H54 (cell line): ENCODE results near the gene C2orf49.
A peak's percentile ranks its signal among the peaks of the same experiment; 100 is the strongest.

Experiments used
- DNase-seq: peaks from one replicate; pipeline ENCODE4 v3.0.0; 2011; ENCODE audit warnings: low spot score, mixed read lengths; ENCODE audit not compliant: insufficient read length
- FAIRE-seq: peaks from 3 replicates; lab custom pipeline; 2011; peaks lifted over from hg19 to GRCh38; lab: Jason Lieb, UNC
- POLR2A ChIP-seq: IDR thresholded peaks from 2 replicates; pipeline ENCODE4 v1.6.1; 2011; ENCODE audit warnings: low read depth, mild to moderate bottlenecking, low read length

Gene C2orf49

DNA sequence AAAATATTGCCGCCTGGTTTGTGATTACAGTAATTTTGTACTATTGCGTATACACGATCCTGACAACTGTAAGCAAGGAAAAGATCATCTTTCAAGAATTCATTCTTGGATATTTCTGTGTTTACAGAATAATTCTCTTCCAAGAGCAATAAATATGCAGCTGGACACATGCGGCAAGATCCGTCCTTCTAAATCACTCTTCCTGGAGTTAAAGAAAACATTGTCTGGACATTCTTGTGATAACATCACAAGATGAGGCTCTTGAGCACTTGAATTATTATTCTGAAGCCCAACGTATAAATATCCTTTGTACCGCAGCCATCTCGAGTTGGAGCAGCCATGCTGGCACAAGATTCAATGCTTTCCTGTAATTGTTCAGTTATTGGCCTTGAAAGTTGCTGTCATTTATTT lies 51.6 kb downstream of the C2orf49 start:
- no peak for TF ChIP-seq POLR2A
- DNase-seq: no peak
- peak; percentile 45 for FAIRE-seq

DNA sequence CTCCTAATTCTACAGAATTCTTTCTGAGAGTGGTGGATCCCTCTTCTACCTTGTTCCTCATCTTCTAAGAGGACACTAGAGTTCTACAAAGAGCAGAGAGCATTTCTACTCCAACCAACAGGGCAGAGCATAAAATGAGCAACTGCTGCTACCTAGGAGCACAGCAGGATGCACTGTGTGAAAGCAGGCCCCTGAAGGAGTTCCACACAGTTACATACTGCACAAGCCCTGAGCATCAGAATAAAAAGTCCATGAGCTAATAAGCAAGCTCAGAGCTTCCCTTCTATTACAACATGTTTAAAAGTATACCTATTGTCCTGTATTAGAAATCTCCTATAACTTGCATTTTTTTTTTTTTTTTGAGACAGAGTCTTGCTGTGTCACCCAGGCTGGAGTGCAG lies 53.1 kb downstream of the C2orf49 start:
- no peak for DNase-seq
- no peak for FAIRE-seq

DNA sequence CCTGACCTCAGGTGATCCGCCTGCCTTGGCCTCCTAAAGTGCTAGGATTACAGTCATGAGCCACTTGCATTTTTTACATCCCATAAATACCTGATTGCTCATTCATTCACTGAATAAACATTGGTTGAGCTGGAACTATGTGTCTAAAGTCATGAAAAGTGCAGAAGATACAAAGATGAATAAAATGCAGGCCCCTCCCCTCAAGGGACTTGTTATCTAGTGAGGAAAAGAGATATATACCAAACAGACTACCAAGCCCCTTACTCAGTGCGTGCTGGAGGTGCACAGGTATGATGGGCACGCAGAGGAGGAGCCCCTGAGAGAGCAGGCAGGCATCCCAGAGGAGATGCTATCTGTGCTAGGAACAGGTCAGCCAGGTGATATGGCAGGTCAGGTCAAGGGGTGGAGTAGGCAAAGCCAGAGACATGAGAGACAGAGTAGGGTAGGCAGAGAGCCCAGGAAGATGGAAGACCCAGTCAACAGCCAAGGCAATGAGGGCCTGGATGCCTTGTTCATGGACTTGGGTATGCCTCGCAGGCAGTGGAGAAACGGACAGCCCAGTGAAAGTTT lies 53.8 kb downstream of the C2orf49 start:
- DNase-seq (no peak), FAIRE-seq (no peak)
- no peak for TF ChIP-seq POLR2A

More for the DNA sequence above, 53.1 kb downstream of the C2orf49 start:
- TF ChIP-seq POLR2A: no peak

DNA sequence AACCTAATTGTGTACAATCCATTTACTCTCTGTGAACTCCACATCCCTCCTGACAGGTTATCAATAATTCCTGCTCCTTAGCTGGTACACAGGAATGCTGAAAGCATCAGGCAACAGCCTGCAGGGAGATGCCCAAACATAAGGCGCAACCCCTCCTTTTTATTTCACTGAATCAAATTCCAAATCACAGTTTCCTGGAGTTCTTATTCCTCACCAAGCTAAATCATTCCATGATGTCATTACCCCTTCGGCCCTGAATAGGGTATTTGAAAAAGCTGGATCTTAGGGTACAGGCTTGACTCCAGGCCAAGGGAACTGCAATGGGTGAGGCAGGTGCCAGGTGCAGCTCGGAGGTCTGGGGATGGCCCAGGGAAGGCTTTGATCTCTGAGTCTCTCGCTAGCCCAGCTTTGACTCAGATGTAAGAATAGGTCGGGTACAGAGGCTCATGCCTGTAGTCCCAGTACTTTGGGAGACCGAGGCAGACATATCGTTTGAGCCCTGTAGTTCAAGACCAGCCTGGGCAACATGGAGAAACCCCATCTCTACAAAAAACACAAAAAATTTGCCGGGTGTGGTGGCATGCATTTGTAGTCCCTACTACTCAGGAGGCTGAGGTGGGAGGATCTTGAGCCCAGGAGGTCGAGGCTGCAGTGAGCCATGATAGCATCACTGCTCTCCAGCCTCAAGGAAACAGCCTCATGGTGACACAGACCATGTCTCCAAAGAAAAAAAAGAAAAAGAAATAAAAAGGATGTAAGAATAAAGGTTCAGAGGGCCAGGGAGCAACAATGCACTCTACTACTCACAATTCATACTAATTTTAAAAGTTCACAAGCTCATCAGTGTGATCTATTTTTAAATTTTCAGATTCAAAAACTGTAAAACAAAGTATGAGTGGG lies 54.7 kb downstream of the C2orf49 start:
- no peak for DNase-seq
- no peak for TF ChIP-seq POLR2A
- no peak for FAIRE-seq

DNA sequence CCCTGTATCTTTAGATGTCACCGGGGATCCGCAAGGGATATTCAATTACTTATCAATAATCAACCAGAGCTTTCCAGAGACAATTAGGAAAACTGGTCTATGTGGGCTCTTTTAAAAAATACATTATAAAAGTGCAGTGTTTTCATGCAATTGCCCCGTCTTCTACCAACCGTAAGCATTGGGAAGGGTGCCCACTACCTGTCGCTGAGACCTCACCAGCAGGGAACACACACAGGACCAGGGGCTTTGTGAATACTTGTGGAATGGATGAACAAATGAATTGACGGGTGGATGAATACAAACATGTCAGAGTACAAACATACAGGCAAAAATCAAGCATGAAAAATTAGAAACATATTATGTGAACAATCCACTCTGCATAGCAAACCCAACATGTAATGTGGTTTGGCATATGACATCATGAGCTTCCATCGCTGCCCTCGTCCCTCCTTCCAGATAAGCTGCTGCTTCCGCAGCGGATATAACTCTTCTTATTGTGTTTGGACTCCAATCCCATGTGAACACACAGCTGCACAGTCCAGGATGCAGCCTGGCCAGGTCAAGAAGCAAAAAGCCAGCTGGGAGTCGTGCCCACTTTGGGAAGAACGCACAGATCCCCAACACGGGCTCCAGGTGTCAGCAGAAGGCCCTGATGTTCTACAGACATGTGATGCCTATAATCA lies 56.2 kb downstream of the C2orf49 start:
- FAIRE-seq (no peak), DNase-seq (no peak)
- no peak for TF ChIP-seq POLR2A

DNA sequence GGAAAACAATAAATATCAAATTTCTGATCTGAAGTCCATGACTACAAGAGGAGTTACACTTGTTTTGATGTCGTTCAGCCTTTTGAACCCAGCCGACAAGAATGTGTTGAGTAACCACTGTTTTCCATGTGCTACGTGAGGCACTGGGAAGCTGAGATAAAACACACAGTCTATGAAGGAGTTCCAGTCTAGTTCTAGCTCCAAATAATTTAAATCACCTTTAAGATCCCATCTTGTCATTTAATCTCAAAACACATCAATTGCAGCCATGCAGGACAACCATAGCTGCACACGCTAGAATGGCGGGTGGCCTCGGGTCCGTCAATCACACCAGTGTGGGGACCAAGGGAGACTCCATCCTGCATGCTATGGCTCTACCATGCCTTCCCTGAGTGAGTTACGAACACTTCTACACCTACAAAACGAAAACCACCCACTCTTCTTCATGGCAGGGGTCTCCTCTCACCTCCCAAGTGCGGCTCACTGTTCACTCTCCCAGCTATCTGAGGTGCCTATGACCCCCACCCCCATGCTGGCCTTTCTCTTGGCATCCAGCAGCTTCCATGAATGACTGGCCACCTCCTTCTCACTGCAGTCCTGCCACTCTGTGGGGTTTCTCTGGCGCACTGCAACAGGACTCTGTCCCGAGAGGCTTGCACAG lies 57.7 kb downstream of the C2orf49 start:
- TF ChIP-seq POLR2A: no peak
- FAIRE-seq: no peak
- no peak for DNase-seq

DNA sequence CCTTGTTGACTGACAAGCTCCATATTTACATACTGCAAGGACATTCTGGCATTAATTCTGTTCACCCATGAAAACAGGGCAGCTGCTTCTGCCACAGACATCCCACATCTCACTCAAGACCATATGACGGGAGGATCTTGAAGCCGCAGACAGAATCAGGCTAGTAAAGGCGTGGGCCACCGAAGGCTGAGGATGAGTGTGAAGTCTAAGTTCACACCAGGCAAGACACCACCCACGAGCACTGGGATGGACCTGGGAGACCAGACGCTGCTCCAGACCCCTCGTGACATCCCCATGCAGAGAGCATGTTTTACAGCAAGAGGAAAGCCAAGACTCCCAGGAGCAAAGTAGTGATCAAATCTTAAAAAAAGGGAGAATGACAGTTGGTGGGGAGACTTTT lies 58.4 kb downstream of the C2orf49 start:
- no peak for DNase-seq
- FAIRE-seq: no peak
- no peak for TF ChIP-seq POLR2A

DNA sequence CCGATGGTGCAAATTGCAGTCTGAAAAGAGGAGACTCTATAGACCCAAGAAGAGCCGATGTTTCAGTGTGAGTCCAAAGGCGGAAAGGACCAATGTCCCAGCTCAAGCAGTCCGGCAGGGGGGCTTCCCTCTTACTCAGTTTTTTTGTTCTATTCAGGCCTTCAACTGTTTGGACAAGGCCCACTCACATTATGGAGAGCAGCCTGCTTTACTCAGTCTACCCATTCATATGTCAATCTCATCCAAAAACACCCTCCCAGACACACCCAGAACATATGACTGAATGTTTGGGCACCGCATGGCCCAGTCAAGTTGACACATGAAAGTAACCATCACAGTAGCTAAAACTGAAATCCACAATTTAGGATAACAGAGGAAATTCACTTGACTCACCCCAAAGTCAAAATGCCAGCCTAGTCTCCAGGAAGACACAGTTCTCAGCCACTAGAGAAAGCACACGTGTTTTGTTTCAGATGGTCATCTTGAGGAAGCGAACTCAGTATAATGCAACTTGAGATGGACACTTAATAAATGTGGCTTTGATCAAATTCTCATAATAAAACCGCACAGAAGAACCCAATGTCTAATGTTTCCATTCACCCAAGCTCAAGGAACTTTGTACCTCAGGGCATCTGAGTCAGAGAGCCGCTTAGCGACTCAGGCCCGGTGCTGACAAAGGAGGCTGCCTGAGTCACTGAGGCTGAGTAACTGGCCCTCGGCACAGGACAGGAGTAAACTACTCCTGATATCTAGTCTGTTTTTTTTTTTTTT lies 59.1 kb downstream of the C2orf49 start:
- no peak for TF ChIP-seq POLR2A
- FAIRE-seq (peak; percentile 75), DNase-seq (peak; percentile 73)

DNA sequence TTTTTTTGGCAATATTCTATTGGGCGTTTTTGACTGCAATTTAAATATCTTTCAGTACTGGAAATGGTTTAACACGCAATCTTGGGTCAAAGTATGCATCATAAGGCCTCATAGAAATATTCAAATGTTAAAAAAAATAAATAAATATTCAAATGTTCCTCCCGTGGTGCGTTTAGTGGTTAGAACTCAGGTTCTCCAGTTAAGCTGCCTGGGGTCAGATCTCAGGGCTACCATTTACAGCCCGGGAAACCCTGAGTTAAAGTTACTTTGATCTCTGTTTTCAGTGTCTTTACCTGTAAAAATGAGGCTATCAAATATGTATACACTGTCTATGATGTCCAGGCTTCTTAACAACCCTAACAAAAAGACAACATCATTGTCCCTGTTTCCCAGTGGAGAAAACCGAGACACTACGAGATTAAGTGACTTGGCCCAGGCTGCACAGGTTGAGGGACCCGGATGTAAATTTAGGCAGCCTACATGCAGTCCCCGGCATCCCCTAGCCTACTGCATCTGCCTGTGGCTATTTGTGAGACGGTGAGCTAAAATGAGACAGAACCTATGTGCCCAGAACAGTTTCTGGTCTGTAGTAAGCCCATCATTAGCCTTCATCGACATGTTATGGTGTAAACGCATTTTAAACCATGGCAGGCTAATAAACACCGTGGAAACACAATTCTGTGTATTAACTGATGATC lies 59.8 kb downstream of the C2orf49 start:
- no peak for DNase-seq
- TF ChIP-seq POLR2A: no peak
- no peak for FAIRE-seq

DNA sequence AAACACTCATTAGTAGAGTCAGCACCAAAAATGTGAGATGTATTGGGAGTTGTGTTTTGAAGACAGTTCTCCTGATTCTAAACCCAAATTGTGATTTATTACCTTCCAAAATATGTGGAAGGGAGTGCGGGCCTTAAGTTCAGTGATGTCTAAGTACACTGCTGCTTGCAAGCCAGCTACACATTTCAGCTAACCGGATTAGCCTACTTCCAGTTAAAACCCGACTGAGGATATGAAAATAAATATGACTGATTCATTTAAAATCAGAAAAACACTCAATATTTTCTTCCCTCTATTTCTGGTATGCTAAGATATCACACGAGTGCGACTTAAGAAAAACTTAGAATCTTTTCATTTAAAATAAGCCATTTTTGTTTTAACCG lies 60.6 kb downstream of the C2orf49 start:
- FAIRE-seq (no peak), DNase-seq (no peak)
- no peak for TF ChIP-seq POLR2A

DNA sequence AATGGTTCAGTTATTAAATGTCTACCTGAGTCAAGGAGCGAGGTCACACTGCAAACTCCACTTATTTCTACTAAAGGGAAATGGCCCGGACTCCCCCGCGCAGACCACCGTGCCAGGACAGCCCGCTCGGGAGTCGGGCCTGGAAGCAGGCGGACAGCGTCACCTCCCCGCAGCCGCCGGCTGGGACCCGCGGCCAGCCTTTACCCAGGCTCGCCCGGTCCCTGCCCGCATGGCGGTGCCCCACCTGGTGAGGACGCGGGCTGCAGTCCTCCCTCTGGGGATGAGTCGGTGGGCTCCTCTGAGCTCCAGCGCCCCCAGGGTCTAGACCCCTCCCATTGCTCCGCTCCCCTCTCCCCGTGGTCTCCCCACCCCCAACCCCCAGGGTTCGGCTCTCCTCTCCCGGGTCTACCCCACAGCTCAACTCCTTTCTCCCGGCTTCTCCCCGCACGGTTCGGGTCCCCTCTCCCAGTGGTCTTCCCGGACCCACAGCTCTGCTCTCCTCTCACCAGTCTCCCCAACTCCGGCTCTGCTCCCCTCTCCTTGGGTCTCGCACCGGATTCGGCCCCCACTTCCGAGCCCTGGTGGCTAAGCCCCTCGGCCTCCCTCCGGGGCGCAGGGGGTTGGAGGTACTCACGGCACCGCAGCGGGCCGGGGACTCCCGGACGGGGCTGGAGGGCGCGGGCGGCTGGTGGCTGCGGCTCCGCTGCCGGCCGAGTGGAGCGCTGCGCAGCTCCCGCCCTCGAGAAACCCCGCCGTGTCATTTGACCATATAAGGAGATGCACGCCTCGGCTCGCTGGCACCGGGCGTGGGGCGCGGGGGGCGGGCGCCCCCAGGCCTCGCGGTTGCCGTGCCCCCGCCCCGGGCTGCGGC lies 61.2 kb downstream of the C2orf49 start, which contains the start of gene FHL2:
FHL2 (minus strand) TSS at position 716 of the 871 bp plus-strand sequence. CDS start 12,535 bp downstream, outside the sequence.
- DNase-seq (peak; percentile 58), FAIRE-seq (no peak)
- peak; percentile 75 for TF ChIP-seq POLR2A
